Measurements from ENCODE around the gene RUSF1.

RUSF1 gene

GRCh38 chr16:31467151-31467773 is 40.9 kb downstream of the RUSF1 start:
- no peak for DNase-seq

- no peak for DNase-seq
Observed at GRCh38 chr16:31466381-31466841, 41.8 kb downstream of the RUSF1 start.

DNA sequence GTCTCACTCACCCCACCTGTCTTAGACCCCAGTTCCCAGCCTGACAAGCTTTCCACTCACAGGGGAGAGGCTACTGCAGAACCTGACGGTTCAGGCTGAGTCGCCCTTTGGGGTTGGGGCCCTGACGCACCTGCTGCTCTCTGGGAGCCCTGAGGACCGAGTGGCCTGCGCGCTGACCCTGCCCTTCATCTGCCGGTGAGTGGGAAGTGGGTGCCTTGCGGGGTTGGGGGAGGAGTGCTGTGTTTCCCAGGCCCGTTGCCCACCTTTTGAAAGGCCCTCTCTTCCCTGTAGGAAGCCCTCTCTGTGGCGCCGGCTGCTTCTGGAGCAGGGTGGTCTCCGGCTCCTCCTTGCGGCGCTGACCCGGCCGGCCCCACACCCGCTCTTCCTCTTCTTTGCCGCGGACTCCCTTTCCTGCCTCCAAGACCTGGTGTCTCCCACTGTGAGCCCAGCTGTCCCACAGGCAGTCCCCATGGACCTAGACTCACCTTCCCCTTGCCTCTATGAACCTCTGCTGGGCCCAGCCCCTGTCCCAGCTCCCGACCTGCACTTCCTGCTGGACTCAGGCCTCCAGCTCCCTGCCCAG is 42.3 kb downstream of the RUSF1 start:
- DNase-seq: no peak

- no peak for DNase-seq
Observed at GRCh38 chr16:31464781-31465260, 43.4 kb downstream of the RUSF1 start.

GRCh38 chr16:31464348-31464769 is 43.8 kb downstream of the RUSF1 start:
- no peak for DNase-seq

DNA sequence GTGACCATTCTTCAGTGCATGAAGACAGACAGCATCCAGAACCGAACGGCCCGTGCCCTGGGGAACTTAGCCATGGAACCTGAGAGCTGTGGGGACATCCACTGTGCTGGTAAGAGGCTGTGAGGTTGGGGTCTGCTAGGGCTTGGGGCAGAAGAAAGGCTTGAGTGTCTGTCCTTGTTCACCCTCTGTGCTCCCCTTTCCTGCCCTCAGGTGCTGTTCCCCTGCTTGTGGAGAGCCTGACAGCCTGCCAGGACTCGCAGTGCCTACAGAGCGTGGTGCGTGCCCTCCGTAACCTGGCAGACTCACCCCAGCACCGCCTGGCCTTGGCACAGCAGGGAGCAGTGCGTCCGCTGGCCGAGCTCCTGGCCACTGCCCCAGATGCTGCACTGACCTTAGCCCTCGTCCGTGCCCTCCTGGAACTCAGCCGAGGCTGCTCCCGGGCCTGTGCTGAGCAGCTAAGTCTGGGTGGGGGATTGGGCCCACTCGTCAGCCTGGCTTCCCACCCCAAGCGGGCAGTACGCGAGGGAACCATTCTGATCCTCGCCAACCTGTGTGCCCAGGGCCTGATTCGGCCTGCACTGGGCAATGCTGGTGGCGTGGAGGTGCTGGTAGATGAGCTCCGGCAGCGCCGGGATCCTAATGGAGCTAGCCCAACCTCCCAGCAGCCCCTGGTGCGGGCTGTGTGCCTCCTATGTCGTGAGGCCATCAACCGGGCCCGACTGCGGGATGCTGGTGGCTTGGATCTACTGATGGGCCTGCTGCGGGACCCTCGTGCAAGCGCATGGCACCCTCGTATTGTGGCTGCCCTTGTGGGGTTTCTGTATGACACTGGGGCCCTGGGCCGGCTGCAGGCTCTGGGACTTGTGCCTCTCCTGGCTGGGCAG is 46.0 kb downstream of the RUSF1 start:
- no peak for DNase-seq

DNA sequence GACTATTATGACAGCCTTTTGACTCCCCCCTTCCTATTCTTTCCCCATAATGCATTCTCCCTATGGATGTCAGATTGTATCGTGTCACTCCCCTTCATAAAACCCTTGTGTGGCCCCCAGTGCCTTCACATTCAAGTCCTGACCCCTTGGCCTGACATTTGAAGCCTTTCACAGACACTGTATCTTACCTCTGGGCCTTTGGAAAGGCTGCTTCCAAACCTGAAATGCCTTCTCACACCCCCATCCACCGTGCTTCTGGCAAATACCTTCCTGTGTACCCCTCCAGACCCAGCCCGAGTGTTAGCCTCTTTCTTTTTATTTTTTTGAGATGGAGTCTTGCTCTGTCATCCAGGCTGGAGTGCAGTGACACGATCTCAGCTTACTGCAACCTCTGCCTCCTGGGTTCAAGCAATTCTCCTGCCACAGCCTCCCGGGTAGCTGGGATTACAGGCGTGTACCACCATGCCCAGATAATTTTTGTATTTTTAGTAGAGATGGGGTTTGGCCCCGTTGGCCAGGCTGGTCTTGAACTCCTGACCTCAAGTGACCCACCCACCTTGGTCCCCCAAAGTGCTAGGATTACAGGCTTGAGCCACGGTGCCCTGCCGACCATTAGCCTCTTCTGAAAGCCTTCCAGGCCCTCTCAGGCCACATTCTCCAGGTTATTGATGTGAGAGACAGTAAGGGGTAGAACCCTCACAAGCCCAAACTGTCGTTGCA is 46.8 kb downstream of the RUSF1 start:
- no peak for DNase-seq

- DNase-seq: peak in 1 of 5 experiments; percentile 74
Observed at GRCh38 chr16:31460582-31461002, 47.6 kb downstream of the RUSF1 start.

- DNase-seq: peak; percentile 99 to 100 (median 100)
Observed at GRCh38 chr16:31459687-31460581, 48.3 kb downstream of the RUSF1 start.

GRCh38 chr16:31458844-31459686 is 49.1 kb downstream of the RUSF1 start, which contains the start of gene ARMC5:
TSS of gene ARMC5 (plus strand) at chr16:31459501. CDS start at chr16:31459525, 24 bp downstream.
- peak; percentile 91 to 99 (median 97) for DNase-seq

DNA sequence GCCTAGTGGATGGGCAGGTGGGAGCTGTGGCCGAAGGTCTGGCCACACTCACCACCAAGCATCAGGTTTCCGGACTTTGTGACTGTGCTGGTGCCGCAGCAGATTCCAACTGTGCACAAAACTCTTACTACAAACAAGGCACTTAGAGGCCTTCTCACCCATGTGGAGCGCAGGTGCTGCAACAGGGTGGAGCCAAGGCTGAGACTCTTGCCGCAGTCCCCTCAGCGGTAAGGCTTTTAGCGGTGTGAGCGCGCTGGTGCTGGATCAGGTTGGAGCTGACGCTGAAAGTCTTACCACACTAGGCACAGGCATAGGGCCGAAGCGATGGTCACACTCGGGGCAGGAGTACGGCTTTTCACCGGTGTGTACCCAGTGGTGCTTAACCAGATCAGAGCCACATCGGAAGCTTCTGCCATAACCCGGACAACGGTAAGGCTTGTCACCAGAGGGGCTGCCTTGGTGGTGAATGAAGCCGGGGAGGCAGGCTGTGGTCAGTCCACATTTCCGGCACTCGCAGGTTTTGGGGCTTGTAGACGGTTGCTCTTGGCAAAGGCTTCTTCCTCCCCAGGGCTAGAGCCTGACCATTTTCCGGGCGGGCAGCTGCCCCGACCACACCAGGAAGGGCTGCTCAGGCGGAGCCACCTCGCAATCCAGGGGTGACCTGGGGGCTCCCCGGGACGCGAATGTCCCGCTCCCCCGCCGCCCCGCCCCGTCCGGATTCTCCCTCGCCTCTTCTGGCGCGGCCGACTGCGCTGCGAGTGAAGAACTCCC is 49.9 kb downstream of the RUSF1 start:
- peak in 3 of 5 experiments; percentile 42 to 85 (median 71) for DNase-seq

- DNase-seq: no peak
Observed at GRCh38 chr16:31456988-31457360, 51.2 kb downstream of the RUSF1 start.

DNA sequence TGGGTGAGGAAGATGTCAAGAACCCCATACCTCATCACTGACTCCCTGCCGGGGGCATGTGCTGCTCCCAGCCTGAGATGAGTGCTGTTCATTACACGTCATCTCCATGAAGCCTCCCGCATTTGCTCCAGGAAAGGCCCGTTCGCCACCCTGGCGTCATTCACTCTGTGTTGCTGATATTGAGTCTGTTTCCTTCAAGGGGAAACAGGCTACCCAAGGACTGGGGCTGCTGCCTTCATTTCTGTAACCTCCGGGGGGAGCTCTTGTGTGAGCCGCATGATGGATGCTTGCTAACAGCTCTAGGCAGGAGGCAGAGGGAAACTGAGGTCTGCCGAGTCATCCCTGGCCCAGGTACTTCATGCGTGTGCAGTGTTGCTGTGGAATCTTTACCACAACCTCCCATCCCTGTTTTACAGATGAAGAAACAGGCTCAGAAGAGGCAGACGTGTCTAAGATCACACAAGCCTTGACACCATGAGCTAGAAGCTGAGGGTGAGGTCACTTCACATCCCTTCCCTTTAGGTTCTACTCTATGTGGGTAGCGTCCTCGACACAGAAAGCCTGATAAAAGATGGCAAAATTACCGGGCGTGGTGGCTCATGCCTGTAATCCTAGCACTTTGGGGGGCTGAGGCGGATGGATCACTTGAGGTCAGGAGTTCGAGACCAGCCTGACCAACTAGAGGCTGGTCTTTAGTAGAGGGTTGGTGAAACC is 52.4 kb downstream of the RUSF1 start:
- peak in 1 of 5 experiments; percentile 57 for DNase-seq

- no peak for DNase-seq
Observed at GRCh38 chr16:31453255-31454204, 54.7 kb downstream of the RUSF1 start.

DNA sequence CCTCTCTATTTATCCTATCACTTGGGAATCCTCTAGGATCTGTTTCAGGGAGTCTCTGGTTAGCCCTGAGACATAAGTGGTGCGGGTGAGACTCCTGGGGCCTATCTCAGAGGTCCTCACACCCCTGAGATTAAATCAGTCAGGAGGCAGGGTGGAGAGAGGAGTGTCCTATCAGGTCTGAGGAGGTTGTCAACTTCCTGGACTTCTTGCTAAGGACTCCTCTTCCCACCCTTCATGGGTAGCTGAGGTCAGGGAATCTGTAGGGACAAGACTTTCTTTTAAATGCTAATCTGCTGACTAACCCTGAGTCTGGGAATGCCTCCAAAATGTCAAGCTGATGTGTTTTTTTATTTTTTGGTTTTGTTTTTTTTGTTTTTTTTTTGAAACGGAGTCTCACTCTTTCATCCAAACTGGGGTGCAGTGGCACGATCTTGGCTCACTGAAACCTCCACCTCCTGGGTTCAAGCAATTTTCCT is 55.5 kb downstream of the RUSF1 start:
- DNase-seq: no peak

DNA sequence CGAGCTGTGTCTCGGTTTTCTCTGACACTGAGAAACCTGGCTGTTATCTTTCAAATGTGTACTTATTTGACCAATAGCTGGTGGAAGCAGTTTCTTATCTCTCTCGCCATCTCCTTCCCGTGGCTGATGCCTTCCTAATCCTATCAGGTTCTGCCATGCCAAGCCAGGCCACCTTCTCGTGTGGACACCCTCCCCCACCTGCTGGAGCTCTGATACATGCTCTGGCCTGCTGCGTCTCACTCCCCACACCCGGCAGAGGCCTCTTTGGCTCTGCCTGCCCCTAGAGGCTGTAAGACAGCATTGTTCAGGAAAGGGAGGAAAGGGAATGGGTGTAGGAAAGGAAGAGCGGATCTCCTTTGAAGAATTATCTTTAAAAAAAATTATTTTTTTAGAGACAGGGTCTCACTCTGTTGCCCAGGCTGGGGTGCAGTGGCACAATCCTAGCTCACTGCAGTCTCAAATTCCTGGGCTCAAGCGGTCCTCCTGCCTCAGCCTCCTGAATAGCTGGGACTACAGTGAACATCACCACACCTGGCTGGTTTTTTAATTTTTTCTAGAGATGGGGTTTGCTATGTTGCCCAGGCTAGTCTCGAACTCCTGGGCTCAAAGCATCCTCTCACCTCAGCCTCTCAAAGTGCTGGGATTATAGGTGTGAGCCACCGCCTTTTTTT is 56.4 kb downstream of the RUSF1 start:
- peak in 1 of 5 experiments; percentile 38 for DNase-seq

GRCh38 chr16:31451201-31451600 is 57.0 kb downstream of the RUSF1 start:
- DNase-seq: no peak
